CD14-positive monocyte (primary cell): ENCODE data around the gene SLC24A3. TPM values are rescaled to one million over a fixed set of nuclear protein-coding genes. Genes with fewer than 3 reads are reported as not detected.

Source experiments
- DNase-seq, 3 donors: peaks; one replicate each; pipeline ENCODE4 v3.0.0-alpha.2; 2011 to 2022
- H2AFZ ChIP-seq: 2 replicates; pipeline ENCODE4 v1.6.0; 2012; ENCODE audit warnings: mild to moderate bottlenecking, low read depth, low read length, inconsistent platforms; ENCODE audit not compliant: insufficient read depth, poor library complexity, severe bottlenecking
- H3K27ac ChIP-seq, 2 donors: 1 replicate in 1 of 2; 2 replicates in 1 of 2; pipeline ENCODE4 v1.5.1; 2012 to 2013; ENCODE audit warnings: low read length in 2 of 2, control low read depth in 1 of 2, inconsistent platforms in 1 of 2, low read depth in 1 of 2, mild to moderate bottlenecking in 1 of 2
- H3K27me3 ChIP-seq, 2 donors: one replicate each; pipeline versions ENCODE4 v1.6.0 to v1.6.1; 2011 to 2013; ENCODE audit warnings: low read length in 2 of 2; ENCODE audit not compliant: control insufficient read depth in 2 of 2, insufficient read depth in 2 of 2
- H3K36me3 ChIP-seq, 2 donors: replicated peaks in 1 of 2; 1 replicate in 1 of 2; 2 replicates in 1 of 2; pipeline versions ENCODE4 v1.5.1 to v1.6.1; 2012 to 2013; ENCODE audit warnings: low read length in 2 of 2, control low read depth in 1 of 2, inconsistent platforms in 1 of 2, mild to moderate bottlenecking in 1 of 2; ENCODE audit not compliant: insufficient read depth in 2 of 2, control insufficient read depth in 1 of 2
- H3K4me1 ChIP-seq, 2 donors: 1 replicate in 1 of 2; 2 replicates in 1 of 2; pipeline versions ENCODE4 v1.5.1 to v1.6.1; 2012 to 2013; ENCODE audit warnings: low read length in 2 of 2, control low read depth in 1 of 2, inconsistent platforms in 1 of 2, mild to moderate bottlenecking in 1 of 2, moderate library complexity in 1 of 2; ENCODE audit not compliant: insufficient read depth in 2 of 2, control insufficient read depth in 1 of 2
- H3K4me2 ChIP-seq: replicated peaks from 2 replicates; pipeline ENCODE3; 2012; ENCODE audit warnings: low read length, moderate library complexity, mild to moderate bottlenecking; ENCODE audit not compliant: poor library complexity, severe bottlenecking; ENCODE audit errors: extremely low read depth
- H3K4me3 ChIP-seq, 3 experiments: fragments of 200-600 bp in 1 of 3; sonication (generic) in 1 of 3; replicated peaks in 1 of 3; 1 replicate in 2 of 3; 2 replicates in 1 of 3; pipeline ENCODE4 v1.5.1; 2011 to 2013; ENCODE audit warnings: low read length in 3 of 3, mild to moderate bottlenecking in 3 of 3, control low read depth in 2 of 3, low read depth in 2 of 3, inconsistent platforms in 1 of 3, moderate library complexity in 1 of 3
- H3K79me2 ChIP-seq: 2 replicates; pipeline ENCODE4 v1.6.0; 2012; ENCODE audit warnings: mild to moderate bottlenecking, control low read depth, inconsistent platforms, low read length, moderate library complexity; ENCODE audit not compliant: insufficient read depth
- H3K9ac ChIP-seq: 2 replicates; pipeline ENCODE4 v1.6.0; 2017; ENCODE audit warnings: low read length, mild to moderate bottlenecking; ENCODE audit not compliant: insufficient read depth, poor library complexity, severe bottlenecking
- H3K9me3 ChIP-seq, 2 donors: replicated peaks in 1 of 2; 1 replicate in 1 of 2; 2 replicates in 1 of 2; pipeline versions ENCODE4 v1.5.1 to v1.6.1; 2012 to 2013; ENCODE audit warnings: low read length in 2 of 2, control low read depth in 1 of 2; ENCODE audit not compliant: control insufficient read depth in 1 of 2, insufficient read depth in 1 of 2
- H4K20me1 ChIP-seq: 2 replicates; pipeline ENCODE4 v1.6.0; 2012; ENCODE audit warnings: mild to moderate bottlenecking, low read length, control low read depth, moderate library complexity; ENCODE audit not compliant: insufficient read depth
- H3K27ac Mint-ChIP-seq, 7 donors: one replicate each; pipeline ENCODE4 v1.8.0; 2020; ENCODE audit warnings: mild to moderate bottlenecking in 7 of 7, mixed read lengths in 7 of 7, moderate library complexity in 6 of 7, inconsistent platforms in 2 of 7
- H3K27me3 Mint-ChIP-seq, 3 donors: one replicate each; pipeline ENCODE4 v1.8.0; 2021 to 2022; ENCODE audit warnings: low read depth in 3 of 3, mild to moderate bottlenecking in 3 of 3, mixed read lengths in 3 of 3, moderate library complexity in 3 of 3, inconsistent platforms in 1 of 3
- H3K36me3 Mint-ChIP-seq, 2 donors: one replicate each; pipeline ENCODE4 v1.8.0; 2020; ENCODE audit warnings: mixed read lengths in 2 of 2, inconsistent platforms in 1 of 2, mild to moderate bottlenecking in 1 of 2
- H3K4me1 Mint-ChIP-seq: one replicate; pipeline ENCODE4 v1.8.0; 2020; ENCODE audit warnings: mild to moderate bottlenecking, mixed read lengths
- H3K4me3 Mint-ChIP-seq, 2 donors: one replicate each; pipeline ENCODE4 v1.8.0; 2020; ENCODE audit warnings: mild to moderate bottlenecking in 2 of 2, mixed read lengths in 2 of 2, moderate library complexity in 1 of 2
- H3K9me3 Mint-ChIP-seq, 7 donors: one replicate each; pipeline ENCODE4 v1.8.0; 2020 to 2022; ENCODE audit warnings: mixed read lengths in 7 of 7, mild to moderate bottlenecking in 6 of 7, moderate library complexity in 6 of 7, inconsistent platforms in 2 of 7
- CTCF ChIP-seq: fragments of 200-600 bp; IDR thresholded peaks from one replicate; pipeline ENCODE4 v1.8.0; 2022; ENCODE audit warnings: antibody characterized with exemption, mild to moderate bottlenecking
- WGBS: methylation state at CpG from one replicate; pipeline ENCODE4 v1.1.5; 2013; ENCODE audit warnings: missing lambda C conversion rate; ENCODE audit not compliant: insufficient coverage; 5-methylcytosine and 5-hydroxymethylcytosine counted together
- intact Hi-C, 2 donors: fragments of 100-400 bp; cut with micrococcal nuclease; formaldehyde crosslinking; loops; one replicate each; pipeline versions ENCODE4 v1.15.0 to v1.15.1; 2023
- polyA plus RNA-seq, 3 donors: library from polyadenylated mRNA; depleted of rRNA in 1 of 3; unstranded in 2 of 3; stranded (reverse) in 1 of 3; fragments of 300-500 nt in 2 of 3; fragments of >200 nt in 1 of 3; fragmentation: Illumina TruSeq in 2 of 3; gene quantifications; 1 replicate in 2 of 3; 2 replicates in 1 of 3; pipeline ENCODE4 v1.2.3, GENCODE V29; 2012 to 2021

SLC24A3 gene
- polyA plus RNA-seq, 3 donors: 0.04 to 0.08 TPM; not detected in 1

GRCh38 chr20:19540392-19540791 is 327.9 kb downstream of the SLC24A3 start:
- no peak overlapping the region for H3K4me3 ChIP-seq
- peaks cover 0 to 1% of the 10 kb centered on the region in 2 donors for H3K9me3 ChIP-seq
- intact Hi-C loops: no loop called here
- no peak overlapping the region for H3K4me2 ChIP-seq
- Mint-ChIP-seq H3K36me3 (no peaks in the 10 kb centered on the region), H3K4me3 (no peak overlapping the region), H3K27ac (no peak overlapping the region), H3K27me3 (peaks cover 0 to 2% (median 0%) of the 10 kb centered on the region in 3 donors), H3K9me3 (peaks cover 0 to 4% (median 3%) of the 10 kb centered on the region in 7 donors), H3K4me1 (peaks cover 3% of the 10 kb centered on the region)
- no peaks in the 10 kb centered on the region for H3K36me3 ChIP-seq
- no peak for TF ChIP-seq CTCF
- no peak overlapping the region for H2AFZ ChIP-seq
- H3K4me1 ChIP-seq: no peaks in the 10 kb centered on the region
- no peaks in the 10 kb centered on the region for H3K79me2 ChIP-seq
- 50% methylated on average over 2 of the region's 7 CpGs for WGBS
- DNase-seq: no peak
- no peaks in the 10 kb centered on the region for H3K27me3 ChIP-seq
- H3K27ac ChIP-seq: no peak overlapping the region
- no peak overlapping the region for H3K9ac ChIP-seq
- no peaks in the 10 kb centered on the region for H4K20me1 ChIP-seq

GRCh38 chr20:19543101-19543500 is 330.7 kb downstream of the SLC24A3 start:
- Mint-ChIP-seq H3K27ac (no peak overlapping the region), H3K4me1 (peaks cover 3% of the 10 kb centered on the region), H3K4me3 (no peak overlapping the region), H3K9me3 (no peaks in the 10 kb centered on the region), H3K36me3 (no peaks in the 10 kb centered on the region), H3K27me3 (peaks cover 0 to 2% (median 1%) of the 10 kb centered on the region in 3 donors)
- H2AFZ ChIP-seq: peak overlapping the region; percentile 3
- no peak overlapping the region for H3K27ac ChIP-seq
- H3K79me2 ChIP-seq: no peaks in the 10 kb centered on the region
- intact Hi-C loops: no loop called here
- WGBS: 59% methylated on average over 3 of the region's 6 CpGs
- no peaks in the 10 kb centered on the region for H3K9me3 ChIP-seq
- H4K20me1 ChIP-seq: no peaks in the 10 kb centered on the region
- no peak overlapping the region for H3K9ac ChIP-seq
- no peak for DNase-seq
- no peaks in the 10 kb centered on the region for H3K36me3 ChIP-seq
- H3K27me3 ChIP-seq: no peaks in the 10 kb centered on the region
- no peak overlapping the region for H3K4me2 ChIP-seq
- no peak for TF ChIP-seq CTCF
- no peak overlapping the region for H3K4me3 ChIP-seq
- H3K4me1 ChIP-seq: no peaks in the 10 kb centered on the region
